BJ (cell line): Measurements from ENCODE around the gene GPER1. TPM values are rescaled to one million over a fixed set of nuclear protein-coding genes. Genes with fewer than 3 reads are reported as not detected.

Experiments used
- CTCF ChIA-PET: fragments of 350-600 bp; formaldehyde crosslinking; extraction: SDS; loops from one replicate; lab custom pipeline; 2021; ENCODE audit warnings: antibody characterized with exemption, inconsistent platforms; lab: Yijun Ruan, JAX
- POLR2A ChIA-PET: fragments of 300-600 bp; sonication (Branson Sonifier 250); formaldehyde crosslinking; extraction: SDS; loops from one replicate; lab custom pipeline; 2021; ENCODE audit warnings: antibody characterized with exemption; lab: Charles Lee
- DNase-seq: peaks from one replicate; pipeline ENCODE4 v3.0.0-alpha.2; 2011; ENCODE audit warnings: low read depth
- H3K27me3 ChIP-seq: 2 replicates; pipeline ENCODE4 v1.6.0; 2011; ENCODE audit warnings: low read length; ENCODE audit not compliant: control insufficient read depth, insufficient read depth
- H3K36me3 ChIP-seq: 2 replicates; pipeline ENCODE4 v1.5.1; 2011; ENCODE audit warnings: low read length; ENCODE audit not compliant: control insufficient read depth, insufficient read depth
- H3K4me3 ChIP-seq: 2 replicates; pipeline ENCODE4 v1.5.1; 2011; ENCODE audit warnings: low read depth, mild to moderate bottlenecking, control low read depth, low read length
- CTCF ChIP-seq: IDR thresholded peaks from 2 replicates; pipeline ENCODE4 v1.5.1; 2011; ENCODE audit warnings: low read depth, mild to moderate bottlenecking, control low read depth, inconsistent platforms, low read length, moderate library complexity; ENCODE audit not compliant: insufficient read depth
- polyA plus RNA-seq: library from polyadenylated mRNA; depleted of rRNA; stranded (reverse); fragments of >200 nt; gene quantifications from 2 replicates; pipeline ENCODE4 v1.2.3, GENCODE V29; 2011

The GPER1 gene
- polyA plus RNA-seq, 1 experiment = 3.1 TPM

DNA sequence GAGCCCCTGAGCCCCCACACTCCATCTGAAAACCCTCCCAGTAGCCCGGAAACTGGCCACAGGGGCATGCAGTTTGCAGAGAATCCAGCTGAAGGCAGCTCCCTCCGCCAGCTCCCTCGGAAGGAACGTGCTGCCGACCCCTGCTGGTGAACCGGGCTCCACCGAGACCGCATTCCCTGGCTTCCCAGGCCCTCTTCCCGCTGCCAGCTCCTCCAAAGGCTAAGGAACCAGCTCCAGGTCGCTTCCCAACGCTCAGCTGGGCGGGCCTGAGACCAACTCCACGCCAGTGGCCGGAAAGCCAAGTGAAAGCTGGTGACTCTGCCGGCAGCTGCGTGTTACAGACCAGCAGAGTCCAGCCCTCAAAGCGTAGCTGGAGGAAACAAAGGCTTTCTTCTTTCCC, 35.8 kb downstream of the GPER1 start:
- Histone ChIP-seq H3K4me3 (no peak overlapping the region), H3K36me3 (no peaks in the 10 kb centered on the region; the same call in 1 of the 2 replicates), H3K27me3 (no peaks in the 10 kb centered on the region)
- peak; percentile 65 for TF ChIP-seq CTCF
- no peak for DNase-seq
- ChIA-PET POLR2A (no interaction called here), CTCF (interaction anchor here (0.7 to 2.6 kb wide), 11 partner anchors 9 to 131 kb away, joined by 3 to 9 read pairs (median 4); a partner anchor contains a TSS)

DNA sequence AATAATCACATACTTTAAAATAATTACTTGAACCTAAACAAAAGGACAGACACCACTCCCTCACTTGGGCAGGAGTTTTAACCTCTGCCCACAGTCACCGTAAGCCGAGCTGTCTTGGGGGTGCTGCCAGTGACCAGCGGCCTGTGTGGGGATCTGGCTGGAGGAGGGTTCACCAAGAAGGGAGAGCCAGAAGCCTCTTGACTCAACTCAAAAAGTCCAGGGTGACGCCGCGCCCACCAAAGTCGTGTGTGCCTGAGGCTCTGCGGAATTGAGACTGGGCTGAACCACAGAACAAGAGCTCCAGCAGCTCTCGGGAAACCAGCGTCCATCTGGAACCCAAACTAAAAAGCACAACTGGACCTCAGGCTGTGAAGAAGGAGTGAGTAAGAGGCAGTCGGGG, 36.3 kb downstream of the GPER1 start:
- H3K36me3 ChIP-seq = no peaks in the 10 kb centered on the region; the same call in 1 of the 2 replicates
- ChIA-PET CTCF (interaction anchor here (0.8 to 2.6 kb wide), 9 partner anchors 8 to 131 kb away, joined by 3 to 9 read pairs (median 5); a partner anchor contains a TSS), POLR2A (no interaction called here)
- no peak overlapping the region for H3K4me3 ChIP-seq
- H3K27me3 ChIP-seq = no peaks in the 10 kb centered on the region
- no peak for TF ChIP-seq CTCF
- DNase-seq = no peak

DNA sequence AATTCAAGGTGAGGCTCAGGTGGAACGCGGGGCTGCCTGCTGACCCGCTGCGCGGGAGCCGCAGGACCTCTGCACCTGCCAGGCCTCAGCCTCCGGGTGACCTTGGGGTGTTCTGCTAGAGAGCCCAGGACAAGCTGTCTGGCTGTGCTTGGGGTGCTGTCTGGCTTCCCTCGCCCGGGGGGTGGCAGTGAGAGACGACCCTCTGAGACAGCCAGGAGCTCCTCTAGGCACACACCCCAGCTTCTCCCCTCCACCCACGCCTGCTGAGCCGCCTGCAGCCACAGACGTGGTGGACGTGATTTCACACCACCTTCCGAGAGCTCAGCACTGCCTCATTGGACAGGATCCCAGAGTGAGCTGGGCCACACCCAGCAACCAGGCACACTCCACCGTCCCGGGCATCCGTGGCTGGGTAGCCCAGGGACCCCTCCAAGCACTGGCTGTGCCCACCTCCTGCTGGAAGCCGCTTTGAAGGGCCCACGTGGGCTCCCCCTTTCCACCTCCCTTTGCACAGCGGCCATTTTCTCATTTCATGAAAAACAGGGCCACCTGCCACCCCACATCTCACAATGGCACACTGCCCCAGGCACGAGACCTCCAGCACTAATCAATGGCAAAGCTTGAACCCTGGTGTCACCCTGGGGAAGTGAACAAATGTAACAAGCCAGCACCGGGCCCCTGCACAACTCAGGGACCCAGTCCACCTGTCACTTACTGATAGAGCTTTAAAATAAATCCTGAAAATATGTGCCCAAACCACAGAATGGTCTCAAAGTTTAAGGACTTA, 37.1 kb downstream of the GPER1 start:
- Histone ChIP-seq H3K27me3 (no peaks in the 10 kb centered on the region), H3K4me3 (no peak overlapping the region), H3K36me3 (no peaks in the 10 kb centered on the region; the same call in 1 of the 2 replicates)
- DNase-seq = no peak
- ChIA-PET CTCF (interaction anchor here (0.6 to 2.2 kb wide), 4 partner anchors 12 to 132 kb away, joined by 3 to 8 read pairs (median 4); a partner anchor contains a TSS), POLR2A (no interaction called here)
- no peak for TF ChIP-seq CTCF

DNA sequence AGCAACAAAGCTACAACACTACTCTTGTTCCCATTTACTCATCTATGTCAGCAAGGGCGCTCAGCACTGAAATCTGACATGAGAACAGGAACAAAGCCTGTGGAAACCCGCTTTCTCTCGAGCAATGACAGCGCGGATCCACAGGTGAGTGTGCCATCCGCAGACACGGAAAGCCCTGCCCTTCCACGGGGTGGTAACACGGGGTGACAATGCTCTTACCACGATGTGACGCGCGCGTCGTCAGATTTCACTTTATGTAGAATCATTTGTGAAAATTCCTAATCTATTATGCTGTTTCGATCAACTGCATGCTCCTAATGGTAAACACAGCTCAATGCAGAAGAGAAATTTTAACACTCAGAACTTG, 37.7 kb downstream of the GPER1 start:
- no peak for DNase-seq
- CTCF ChIA-PET = interaction anchor here (0.6 to 2.2 kb wide), 4 partner anchors 12 to 133 kb away, joined by 3 to 8 read pairs (median 4); a partner anchor contains a TSS
- H3K36me3 ChIP-seq = no peaks in the 10 kb centered on the region; the same call in 1 of the 2 replicates
- H3K4me3 ChIP-seq = no peak overlapping the region
- TF ChIP-seq CTCF = no peak
- POLR2A ChIA-PET = no interaction called here
- no peaks in the 10 kb centered on the region for H3K27me3 ChIP-seq

GRCh38 chr7:1127001-1127400, 39.1 kb downstream of the GPER1 start:
- CTCF ChIA-PET = no interaction called here
- no peak overlapping the region for H3K4me3 ChIP-seq
- TF ChIP-seq CTCF = no peak

More at GRCh38 chr7:1127001-1127400, 39.1 kb downstream of the GPER1 start:
- H3K36me3 ChIP-seq = no peaks in the 10 kb centered on the region; the same call in 1 of the 2 replicates
- H3K27me3 ChIP-seq = no peaks in the 10 kb centered on the region
- DNase-seq = no peak
- POLR2A ChIA-PET = no interaction called here
